Choroid plexus epithelial cell (primary cell): ENCODE data around the gene EXOSC6.
"Not testable (repeated sequence)": the region's sequence is repeated elsewhere in the genome, so short reads cannot be mapped to it uniquely, and the experiment has no call there.

Experiments
- DNase-seq: peaks from one replicate; pipeline ENCODE4 v3.0.0-alpha.2; 2010; ENCODE audit warnings: low read depth
- H3K4me3 ChIP-seq: 2 replicates; pipeline ENCODE4 v1.5.1; 2011; ENCODE audit warnings: low read depth, mild to moderate bottlenecking, control low read depth, low read length, moderate library complexity
- TF ChIP-seq, protein P1 (sequence below): conservative IDR thresholded peaks from 2 replicates; pipeline ENCODE4 v1.5.1; 2011; ENCODE audit warnings: low read depth, mild to moderate bottlenecking, control low read depth, inconsistent platforms, low read length, moderate library complexity

Gene EXOSC6

DNA sequence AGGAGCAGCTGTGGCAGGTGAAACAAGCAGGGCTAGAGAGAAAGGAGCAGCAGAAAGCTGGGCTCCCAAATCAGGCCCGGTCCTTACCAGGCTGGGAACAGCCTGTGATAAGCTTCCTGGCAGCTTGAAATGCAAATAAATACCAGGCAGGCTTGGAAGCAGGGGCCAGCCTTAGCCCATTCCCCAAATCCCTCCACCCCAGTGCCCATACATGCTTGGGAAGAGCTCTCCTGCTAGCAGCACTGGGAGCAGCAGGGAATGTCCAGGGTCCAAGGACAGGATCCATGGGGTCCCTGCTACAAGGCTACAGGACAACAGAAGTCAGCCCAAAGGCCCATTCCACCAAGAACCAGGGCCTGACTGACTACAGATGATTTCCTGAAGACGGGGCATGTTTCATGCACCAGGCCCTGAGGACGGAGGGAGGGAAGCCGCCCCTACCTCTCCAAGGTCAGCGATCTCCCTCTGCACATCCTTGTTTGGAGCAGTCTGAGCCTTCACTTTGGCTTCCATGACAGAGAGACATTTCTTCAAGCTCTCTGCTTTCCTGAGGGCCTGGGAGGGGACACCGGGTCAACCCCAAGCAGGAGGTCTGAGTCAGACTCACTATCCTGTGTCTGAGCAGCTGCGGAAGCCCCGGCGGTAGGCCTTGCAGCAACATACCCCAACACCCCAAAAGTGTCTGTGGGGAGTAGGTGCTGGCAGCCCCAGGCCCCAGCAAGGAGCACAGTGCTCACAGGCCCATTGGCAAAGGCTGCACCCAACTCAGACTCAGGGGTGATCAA, 2.6 kb upstream of the EXOSC6 start:
- peak; percentile 77 for DNase-seq
- no peak overlapping the region for H3K4me3 ChIP-seq
- TF ChIP-seq, protein P1, sequence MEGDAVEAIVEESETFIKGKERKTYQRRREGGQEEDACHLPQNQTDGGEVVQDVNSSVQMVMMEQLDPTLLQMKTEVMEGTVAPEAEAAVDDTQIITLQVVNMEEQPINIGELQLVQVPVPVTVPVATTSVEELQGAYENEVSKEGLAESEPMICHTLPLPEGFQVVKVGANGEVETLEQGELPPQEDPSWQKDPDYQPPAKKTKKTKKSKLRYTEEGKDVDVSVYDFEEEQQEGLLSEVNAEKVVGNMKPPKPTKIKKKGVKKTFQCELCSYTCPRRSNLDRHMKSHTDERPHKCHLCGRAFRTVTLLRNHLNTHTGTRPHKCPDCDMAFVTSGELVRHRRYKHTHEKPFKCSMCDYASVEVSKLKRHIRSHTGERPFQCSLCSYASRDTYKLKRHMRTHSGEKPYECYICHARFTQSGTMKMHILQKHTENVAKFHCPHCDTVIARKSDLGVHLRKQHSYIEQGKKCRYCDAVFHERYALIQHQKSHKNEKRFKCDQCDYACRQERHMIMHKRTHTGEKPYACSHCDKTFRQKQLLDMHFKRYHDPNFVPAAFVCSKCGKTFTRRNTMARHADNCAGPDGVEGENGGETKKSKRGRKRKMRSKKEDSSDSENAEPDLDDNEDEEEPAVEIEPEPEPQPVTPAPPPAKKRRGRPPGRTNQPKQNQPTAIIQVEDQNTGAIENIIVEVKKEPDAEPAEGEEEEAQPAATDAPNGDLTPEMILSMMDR: no peak

DNA sequence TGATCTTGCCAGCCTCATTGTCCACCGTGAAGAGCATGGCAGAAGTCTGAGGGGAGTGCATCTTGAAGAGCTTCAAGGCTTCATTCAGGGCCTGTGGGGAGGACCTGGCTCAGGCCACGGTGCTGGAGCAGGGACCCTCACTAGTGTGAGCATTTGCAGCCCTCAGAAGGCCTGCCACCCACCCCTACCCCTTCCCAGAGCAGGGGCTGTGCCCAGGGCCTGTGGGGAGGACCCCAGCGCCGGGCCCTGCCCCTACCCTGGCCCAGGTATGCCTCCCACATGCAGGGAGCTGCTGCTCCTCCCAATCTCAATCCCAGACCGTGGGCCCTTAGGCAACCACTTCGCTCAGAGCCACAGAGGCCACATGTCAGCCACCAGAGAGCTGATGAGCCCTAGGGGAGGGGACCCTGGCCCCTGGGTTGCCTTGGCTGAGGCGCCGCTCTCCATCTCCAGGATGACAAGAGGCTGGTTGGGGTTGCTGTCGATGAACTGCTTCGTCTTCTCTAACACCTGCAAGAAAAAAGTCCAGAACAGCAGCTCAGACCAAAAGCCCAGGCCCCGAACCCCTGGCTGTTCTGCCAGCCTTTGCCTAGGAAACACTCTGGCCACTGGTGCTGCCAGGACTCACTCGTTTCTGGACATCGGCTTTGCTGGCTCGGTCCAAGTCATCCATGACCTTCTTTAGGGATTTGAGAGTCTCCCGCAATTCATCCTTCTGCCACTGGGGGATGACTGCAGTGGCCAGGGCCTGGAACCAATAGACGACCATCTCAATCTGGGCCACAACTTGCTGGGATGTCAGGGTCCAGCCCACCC, 1.8 kb upstream of the EXOSC6 start:
- TF ChIP-seq, protein P1: peak; percentile 75
- H3K4me3 ChIP-seq: no peak overlapping the region
- DNase-seq: peak; percentile 63

DNA sequence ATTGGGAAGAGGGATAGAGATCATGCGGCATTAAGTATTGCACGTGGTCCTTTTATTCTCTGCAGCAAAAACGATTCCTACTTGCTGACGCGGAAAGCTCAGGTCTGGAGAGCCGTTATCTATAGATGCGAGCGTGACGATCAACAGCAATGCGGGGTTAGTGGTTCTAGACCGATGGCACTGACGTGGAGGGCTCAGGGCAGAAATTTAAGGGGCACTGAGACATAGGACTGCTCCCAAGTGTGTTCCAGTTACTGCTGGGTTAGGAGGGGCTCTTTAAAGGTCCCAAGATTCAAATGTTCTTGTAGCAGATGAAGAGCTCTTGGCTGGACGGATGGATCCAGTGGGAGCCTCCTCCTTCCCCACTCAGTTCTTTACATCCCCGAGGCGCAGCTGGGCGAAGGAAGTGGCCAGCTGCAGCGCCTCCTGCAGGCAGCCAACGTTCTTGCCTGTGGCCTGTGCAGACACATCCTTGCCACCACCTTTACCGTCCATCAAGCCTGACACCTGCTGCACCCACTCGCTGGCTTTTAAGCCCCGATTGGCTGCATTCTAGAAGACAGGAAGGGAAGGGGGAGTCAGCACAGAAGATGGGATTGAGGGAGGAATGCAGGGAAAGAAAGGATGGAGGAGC, 732 bp upstream of the EXOSC6 start:
- DNase-seq: peak; percentile 19
- H3K4me3 ChIP-seq: no peak overlapping the region
- TF ChIP-seq, protein P1: peak; percentile 60

DNA sequence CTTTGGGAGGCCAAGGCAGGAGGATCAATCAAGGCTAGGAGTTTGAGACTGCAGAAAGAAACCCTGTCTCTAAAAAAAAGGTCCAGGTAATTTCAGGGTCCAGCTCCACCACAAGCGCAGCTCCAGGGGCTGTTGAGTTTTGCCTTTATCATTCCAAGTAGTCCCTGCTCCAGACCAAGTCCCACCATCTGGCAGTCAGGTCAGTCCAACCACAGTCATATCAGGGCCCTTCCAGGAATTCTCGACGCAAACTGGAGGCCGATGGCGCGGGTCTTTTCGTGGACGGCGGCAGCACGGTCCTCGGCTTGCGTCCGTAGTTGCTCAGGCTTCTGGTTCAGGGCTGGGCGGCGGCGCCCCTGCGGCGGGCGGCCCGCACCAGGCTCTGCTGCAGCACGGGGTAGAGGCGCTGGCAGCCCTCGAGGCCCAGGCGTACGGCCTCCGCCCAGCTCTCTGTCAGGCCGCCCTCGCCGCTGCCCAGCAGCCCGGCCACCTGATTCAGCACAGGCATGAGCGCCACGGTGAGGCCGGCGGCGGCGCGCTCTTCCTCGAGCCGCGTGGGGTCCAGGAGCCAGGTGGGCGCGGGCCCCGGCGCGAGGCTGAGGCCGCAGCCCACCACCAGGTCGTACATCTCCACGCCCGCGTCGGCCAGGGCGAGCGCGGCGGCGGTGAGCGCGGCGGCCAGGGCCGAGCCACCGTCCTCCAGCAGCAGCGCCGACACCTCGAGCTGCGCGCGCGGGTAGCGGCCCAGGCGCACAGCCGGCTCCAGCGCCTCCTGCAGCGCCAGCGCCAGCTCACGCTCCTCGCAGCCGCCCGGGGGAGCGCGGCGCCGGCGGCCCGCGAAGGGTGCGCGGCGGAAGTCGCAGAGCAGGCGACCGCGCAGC, 752 bp downstream of the EXOSC6 start:
- peak overlapping the region; percentile 68 for H3K4me3 ChIP-seq
- TF ChIP-seq, protein P1: no peak
- peak; percentile 59 for DNase-seq

DNA sequence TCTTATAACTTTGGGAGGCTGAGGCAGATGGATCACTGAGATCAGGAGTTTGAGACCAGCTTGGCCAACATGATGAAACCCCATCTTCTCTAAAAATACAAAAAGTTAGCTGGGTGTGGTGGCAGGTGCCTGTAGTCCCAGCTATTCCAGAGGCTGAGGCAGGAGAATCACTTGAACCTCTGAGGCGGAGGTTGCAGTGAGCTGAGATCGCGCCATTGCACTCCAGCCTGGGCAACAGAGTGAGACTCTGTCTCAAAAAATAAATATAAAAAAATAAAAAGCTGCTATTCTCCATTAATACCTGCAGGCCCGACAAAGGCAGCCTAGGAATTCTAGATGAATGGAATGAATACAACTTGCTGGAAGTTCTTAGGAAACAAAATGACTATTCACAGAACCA, 2.0 kb downstream of the EXOSC6 start:
- not testable (repeated sequence) for H3K4me3 ChIP-seq

DNA sequence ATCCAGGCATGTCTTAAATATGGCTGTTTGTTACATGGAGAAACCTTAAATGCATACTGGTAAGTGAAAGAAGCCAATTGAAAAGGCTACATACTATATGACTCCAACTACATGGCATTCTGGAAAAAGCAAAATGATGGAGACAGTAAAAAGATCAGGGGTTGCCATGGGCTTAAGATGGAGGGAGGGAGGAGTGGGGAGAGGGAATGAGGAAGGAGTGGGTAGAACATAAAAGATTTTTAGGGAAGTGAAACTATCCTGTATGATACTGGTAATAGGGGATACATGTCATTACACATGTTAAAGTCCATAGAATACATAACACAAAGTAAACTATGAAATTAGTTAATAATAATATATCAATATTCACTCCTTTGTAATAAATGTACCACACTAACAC, 13.0 kb downstream of the EXOSC6 start:
- not testable (repeated sequence) for DNase-seq, H3K4me3 ChIP-seq

More for the DNA sequence above, 2.0 kb downstream of the EXOSC6 start:
- not testable (repeated sequence) for DNase-seq

DNA sequence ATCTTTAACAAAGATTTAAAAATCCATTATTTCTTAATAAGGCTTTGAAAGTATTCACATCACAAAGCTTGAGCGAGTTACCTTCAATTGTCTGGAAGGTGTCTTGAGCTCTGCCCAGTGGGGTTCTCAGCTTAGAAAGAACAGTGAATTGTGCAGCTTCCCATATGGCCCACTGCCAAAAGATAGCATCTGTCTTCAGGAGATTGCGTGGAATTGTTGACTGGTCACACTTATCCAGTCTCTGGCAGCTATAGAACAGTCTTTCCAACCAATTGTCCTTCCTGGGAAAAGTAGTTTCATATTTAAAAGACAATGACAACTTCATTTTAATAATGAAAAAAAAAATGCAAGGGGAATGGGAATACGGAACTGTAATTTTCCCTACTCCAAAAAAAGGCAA, 19.9 kb downstream of the EXOSC6 start:
- not testable (repeated sequence) for H3K4me3 ChIP-seq, DNase-seq

DNA sequence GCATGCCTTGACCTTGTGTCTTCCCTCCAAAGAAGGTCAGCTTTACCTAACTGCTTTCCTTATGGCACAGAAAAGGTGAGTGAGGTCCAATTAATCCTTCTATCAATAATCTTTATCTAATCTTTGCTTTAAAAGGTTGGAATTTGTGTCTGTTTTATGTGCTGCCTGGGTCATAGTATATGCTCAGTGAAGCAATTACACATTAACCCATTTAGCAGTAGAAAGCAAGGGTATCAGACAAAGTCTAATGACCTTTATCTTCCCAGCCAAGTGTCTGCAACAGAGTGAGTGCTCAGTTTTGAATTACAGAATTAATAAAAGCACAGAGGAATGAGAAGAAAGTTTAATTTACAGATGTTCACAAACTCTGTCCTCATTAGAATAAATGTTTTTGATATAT, 25.7 kb downstream of the EXOSC6 start:
- DNase-seq, H3K4me3 ChIP-seq: not testable (repeated sequence)

DNA sequence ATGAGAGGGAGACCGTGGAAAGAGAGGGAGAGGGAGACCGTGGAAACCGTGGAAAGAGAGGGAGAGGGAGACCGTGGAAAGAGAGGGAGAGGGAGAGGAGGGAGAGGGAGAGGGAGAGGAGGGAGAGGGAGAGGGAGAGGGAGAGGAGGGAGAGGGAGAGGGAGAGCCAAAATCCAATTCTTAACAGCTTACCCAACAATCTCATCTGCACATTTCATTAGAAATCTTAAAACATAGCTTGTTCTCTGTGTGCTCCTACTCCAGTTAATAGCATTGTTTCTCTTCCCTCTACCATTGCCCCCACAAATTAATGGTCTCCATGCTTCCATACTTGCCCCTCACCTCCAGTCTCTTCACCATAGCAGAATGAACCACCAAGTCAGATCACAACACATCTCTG, 26.3 kb downstream of the EXOSC6 start:
- DNase-seq, H3K4me3 ChIP-seq: not testable (repeated sequence)

DNA sequence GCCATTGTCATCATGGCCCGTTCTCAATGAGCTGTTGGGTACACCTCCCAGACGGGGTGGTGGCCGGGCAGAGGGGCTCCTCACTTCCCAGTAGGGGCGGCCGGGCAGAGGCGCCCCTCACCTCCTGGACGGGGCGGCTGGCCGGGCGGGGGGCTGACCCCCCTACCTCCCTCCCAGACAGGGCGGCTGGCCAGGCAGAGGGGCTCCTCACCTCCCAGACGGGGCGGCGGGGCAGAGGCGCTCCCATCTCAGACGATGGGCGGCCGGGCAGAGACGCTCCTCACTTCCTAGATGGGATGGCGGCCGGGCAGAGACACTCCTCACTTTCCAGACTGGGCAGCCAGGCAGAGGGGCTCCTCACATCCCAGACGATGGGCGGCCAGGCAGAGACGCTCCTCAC, 27.1 kb downstream of the EXOSC6 start:
- DNase-seq, H3K4me3 ChIP-seq: not testable (repeated sequence)

DNA sequence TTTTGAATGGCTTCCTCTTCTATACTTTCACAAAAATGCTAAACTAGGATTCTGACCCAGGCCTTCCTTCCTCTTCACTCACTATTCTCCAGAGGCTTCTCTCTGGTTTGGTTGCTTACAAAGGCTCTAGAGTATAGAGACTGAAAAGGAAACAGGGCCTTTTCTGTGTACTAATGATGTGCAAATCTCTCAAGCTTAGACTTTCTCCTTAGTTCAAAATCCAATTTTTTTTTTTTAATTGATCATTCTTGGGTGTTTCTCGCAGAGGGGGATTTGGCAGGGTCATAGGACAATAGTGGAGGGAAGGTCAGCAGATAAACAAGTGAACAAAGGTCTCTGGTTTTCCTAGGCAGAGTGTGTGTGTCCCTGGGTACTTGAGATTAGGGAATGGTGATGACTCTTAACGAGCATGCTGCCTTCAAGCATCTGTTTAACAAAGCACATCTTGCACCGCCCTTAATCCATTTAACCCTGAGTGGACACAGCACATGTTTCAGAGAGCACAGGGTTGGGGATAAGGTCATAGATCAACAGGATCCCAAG, 27.7 kb downstream of the EXOSC6 start:
- not testable (repeated sequence) for DNase-seq, H3K4me3 ChIP-seq

DNA sequence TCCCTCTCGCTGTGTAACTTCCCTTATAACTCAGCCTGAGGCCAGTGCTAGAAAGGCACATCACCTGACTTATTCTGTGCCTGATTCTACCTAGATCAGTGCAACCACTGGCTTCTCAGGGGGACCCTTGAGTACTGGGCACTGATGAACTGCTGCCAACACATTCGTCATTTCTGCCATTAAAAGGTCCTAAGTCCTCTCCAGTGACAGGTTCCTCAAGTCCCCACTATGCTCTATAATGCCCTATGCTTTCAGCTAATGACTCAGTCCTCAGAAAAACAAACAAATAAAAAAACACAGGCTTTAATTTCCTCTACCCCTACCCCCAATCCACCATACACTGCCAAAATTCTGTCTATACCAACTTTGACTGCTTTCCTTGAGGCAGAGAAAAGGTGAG, 28.5 kb downstream of the EXOSC6 start:
- not testable (repeated sequence) for H3K4me3 ChIP-seq

DNA sequence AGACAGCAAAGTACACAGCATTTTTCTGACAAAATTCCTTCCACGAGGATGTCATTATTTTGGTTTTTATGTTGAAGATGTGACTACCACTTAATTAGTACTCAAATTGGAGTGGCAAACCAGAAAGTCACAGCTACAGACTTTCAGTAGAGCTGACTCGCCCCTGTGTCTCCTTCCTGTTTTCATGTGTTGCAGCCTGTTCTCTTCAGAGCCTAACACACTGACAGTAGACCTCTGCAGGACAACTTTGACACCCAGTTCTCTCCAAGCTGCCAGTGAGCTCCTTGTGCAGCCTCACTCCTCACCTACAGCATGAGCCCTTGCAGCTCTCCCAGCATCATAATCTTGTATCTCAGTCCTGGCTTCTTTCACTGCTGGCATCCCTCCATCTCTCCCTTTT, 29.2 kb downstream of the EXOSC6 start:
- not testable (repeated sequence) for DNase-seq, H3K4me3 ChIP-seq

More for the DNA sequence above, 28.5 kb downstream of the EXOSC6 start:
- DNase-seq: not testable (repeated sequence)
